ENCODE measurements around the gene GRID1.
"Not testable (repeated sequence)": the region's sequence is repeated elsewhere in the genome, so short reads cannot be mapped to it uniquely, and the experiment has no call there.

GRID1 gene

DNA sequence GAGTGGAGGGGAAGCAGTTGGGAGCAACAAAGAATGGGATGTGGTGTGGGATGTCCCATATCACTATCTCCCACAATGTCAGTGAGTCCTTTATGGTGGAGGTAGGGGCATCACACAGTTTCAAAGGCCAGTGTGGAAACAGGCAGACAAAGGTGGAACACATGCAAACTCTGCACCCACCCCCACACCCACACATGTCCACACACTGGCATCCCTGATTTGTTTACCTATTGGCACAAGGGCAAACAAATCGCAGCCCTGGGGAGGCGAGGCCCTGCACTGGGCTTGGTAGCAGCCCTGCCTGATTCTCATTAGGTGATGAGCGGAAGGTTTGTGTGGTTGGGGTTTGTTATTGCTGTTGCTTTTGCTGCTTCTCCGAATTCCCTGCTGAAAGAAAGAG is 243.3 kb downstream of the GRID1 start:
- no peak for DNase-seq

- DNase-seq, result no peak
Measured at GRCh38 chr10:86122646-86123045, 243.9 kb downstream of the GRID1 start.

- DNase-seq, result no peak
Measured at GRCh38 chr10:86121200-86121599, 245.4 kb downstream of the GRID1 start.

GRCh38 chr10:86117051-86117450 is 249.5 kb downstream of the GRID1 start:
- no peak for DNase-seq

DNA sequence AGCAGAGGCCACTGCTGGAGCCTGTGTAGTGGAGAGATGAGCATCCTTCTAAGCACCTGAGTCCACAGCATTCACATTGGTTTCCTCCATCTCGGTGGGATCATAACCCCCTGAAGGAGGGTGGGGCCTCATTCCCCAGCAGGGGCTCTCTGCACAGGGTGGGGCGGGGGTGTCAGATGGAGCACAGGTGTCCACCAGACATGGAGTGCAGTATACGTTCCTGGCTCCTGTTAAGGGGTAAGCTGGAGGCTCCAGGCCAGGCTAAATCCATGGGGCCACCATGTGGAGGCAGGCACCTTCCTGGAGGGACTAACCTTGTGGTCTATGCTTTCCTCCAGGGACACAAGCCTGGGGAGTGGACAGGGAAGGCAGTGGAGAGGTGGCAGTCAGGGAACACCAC is 252.6 kb downstream of the GRID1 start:
- DNase-seq, result no peak

- no peak for DNase-seq
Measured at GRCh38 chr10:86113501-86113900, 253.1 kb downstream of the GRID1 start.

DNA sequence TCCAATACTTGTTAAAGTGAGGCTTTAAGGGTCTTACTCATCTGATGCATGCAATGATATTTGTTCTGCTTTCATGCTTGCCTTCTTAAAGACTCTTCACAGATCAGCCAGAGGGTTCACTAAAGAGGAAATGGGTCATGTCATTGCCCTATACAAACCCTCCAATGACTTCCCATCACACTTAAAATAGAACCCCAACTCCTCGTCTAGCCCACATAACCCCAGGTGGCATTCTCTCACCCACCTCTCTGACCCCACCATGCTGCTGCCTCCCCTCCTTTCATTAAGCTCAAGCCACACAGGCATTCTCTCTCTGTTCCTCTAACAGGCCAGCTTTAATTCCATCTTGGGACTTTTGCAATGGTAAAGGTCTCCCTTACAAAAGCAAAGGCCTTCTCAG is 253.6 kb downstream of the GRID1 start:
- no peak for DNase-seq

GRCh38 chr10:86111902-86112545 is 254.6 kb downstream of the GRID1 start:
- no peak for DNase-seq

DNA sequence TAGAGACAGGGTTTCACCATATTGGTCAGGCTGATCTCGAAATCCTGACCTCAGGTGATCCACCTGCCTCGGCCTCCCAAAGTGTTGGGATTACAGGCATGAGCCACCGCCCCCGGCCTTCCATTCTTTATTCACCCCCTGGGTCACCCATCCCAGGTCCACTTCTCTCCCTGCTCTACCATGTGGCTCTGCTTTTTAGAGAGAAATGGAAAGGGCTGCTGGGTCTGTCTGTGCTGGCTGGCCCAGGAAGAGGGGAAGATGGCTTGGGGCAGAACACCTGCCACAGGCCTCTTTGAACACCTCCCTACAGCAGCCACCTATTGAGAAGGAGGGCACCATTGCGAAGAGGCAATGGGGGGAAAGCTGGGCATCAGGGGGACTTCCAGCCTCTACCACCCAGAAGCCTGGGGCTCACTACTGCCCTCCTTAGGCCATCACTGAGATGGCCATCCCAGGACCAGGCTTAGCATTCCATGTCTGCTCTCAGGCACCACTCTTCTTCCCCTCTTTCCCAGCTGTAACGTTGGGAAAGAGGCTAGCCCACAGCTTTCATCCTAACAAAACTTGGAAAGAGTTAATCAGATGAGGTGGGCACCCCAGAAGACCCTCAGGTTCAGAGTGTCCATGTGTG is 256.3 kb downstream of the GRID1 start:
- DNase-seq, result peak; percentile 3

- no peak for DNase-seq
Measured at GRCh38 chr10:86109421-86109820, 257.2 kb downstream of the GRID1 start.

- no peak for DNase-seq
Measured at GRCh38 chr10:86108696-86109095, 257.9 kb downstream of the GRID1 start.

DNA sequence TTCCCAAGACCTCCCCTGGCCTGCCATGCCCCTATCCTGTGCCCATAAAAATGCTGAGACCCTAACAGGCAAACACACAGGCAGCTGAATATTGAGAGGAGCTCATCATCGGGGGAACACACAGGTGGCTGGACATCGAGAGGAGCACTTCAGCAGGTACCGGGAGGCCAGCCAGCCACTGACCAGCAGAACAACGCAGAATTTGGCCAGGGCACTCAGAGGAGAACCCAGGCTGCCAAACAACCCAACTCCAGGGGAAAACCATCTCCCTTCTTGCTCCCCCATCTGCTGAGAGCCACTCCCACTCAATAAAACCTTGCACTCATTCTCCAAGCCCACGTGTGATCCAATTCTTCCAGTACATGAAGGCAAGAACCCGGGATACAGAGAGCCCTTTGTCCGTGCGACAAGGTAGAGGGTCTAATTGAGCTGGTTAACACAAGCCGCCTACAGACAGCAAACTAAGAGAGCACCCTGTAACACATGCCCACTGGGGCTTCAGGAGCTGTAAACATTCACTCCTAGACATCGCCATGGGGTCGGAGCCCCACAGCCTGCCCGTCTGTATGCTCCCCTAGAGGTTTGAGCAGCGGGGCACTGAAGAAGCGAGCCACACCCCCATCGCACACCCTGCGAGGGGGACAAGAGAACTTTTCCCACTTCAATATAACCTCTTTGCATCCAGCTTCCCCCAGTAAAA is 258.8 kb downstream of the GRID1 start:
- not testable (repeated sequence) for DNase-seq

DNA sequence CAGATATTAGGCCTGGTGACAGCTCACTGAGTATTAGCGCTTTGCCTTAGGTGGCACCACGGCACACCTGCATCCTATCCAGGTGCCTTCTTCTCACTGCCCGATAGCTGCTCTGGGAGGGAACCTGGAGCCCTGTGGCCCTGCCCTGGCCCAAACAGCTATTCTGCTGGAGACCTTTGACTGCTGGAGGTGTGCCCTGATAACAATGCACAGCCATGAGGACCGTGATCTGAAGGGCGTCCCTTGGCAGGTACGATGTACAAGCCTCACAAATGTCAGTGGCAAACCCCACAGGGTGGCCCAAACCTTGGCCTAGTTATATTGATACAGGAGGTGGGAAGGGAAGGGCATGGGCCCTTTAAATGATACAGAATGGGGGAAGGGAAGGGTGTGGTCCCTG is 259.5 kb downstream of the GRID1 start:
- no peak for DNase-seq

- DNase-seq, result no peak
Measured at GRCh38 chr10:86106616-86107015, 260.0 kb downstream of the GRID1 start.

DNA sequence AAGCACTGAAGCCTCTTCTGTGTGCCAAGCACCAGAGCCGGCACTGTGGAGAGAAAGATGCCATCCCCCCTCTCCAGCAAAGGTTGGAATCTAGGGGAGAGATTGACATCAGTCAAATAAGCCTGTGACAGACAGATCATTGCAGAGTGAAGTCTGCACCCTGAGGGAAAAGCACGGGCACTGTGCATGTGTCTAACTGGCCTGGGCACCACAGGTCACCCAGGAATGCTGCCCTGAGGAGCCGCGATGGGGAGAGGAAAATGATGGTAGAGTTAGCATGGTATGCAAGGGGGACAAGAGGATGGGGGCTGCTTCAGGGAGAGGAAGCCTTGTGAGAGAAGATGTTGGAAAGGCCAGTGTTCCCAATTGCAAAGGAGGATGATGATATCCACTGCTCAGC is 261.0 kb downstream of the GRID1 start:
- no peak for DNase-seq

- no peak for DNase-seq
Measured at GRCh38 chr10:86105181-86105580, 261.4 kb downstream of the GRID1 start.

DNA sequence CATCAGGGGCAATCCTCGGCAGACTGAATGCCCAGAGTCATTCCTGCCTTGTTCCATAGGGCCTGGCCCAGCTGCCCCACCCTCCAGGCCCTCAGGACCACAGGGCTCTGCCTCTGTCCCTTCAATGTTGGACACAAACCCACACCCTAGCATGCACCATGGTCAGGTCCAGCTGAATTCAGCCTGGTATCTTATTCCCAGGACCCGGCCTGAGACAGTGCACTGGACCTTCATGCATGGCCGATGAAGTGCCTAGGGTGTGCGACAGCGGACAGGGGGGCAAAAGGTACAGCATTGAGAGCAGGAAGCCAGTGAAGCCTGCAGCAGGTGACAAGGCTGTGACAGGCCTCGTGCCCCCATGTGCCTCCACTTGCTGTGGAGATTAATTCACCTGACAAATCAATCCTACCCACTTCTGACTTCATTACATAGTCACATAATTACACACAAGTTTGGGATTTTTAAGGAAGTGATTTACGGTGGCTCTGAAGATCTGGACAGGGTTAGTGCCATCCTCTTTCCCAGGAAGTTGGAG is 261.9 kb downstream of the GRID1 start:
- no peak for DNase-seq

- DNase-seq, result no peak
Measured at GRCh38 chr10:86104156-86104555, 262.4 kb downstream of the GRID1 start.

- no peak for DNase-seq
Measured at GRCh38 chr10:86103391-86104101, 263.0 kb downstream of the GRID1 start.

DNA sequence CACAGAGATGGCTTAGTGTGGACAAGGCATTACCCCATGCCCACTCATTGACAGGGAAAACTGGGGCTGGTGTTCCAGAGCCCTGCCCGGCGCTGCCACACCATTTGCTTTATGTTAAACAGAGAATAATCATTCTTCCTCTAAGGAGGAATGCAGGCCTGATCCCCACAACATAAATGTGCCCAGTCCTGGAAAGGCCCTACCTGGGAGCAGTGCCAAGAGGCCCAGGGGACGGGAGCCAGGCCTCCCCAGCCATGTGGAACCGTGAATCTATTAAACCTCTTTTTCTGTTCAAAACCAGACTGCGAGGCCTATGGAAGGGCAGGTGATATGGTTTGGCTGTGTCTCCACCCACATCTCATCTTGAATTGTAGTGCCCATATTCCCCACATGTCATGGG is 264.1 kb downstream of the GRID1 start:
- DNase-seq, result no peak

- no peak for DNase-seq
Measured at GRCh38 chr10:86102031-86102430, 264.6 kb downstream of the GRID1 start.

GRCh38 chr10:86100581-86101061 is 266.0 kb downstream of the GRID1 start:
- DNase-seq, result peak; percentile 58
